ENCODE results near the gene ZFP36L2. TPM values are rescaled to one million over a fixed set of nuclear protein-coding genes. Genes with fewer than 3 reads are reported as not detected.
A peak's percentile ranks its signal among the peaks of the same experiment; 100 is the strongest.

Gene ZFP36L2
- total and polyA plus RNA-seq, 9 of the 15 experiments (the other 6 are each of a cell fraction or from before 2014, with no cell fraction given): 4.1 to 60.6 (median 20.3) TPM

GRCh38 chr2:43174368-43174916 is 52.0 kb downstream of the ZFP36L2 start (continued):
- no peak for TF ChIP-seq E2F6 (IDR thresholded peaks at IDR 0.05; ENCODE audit: borderline replicate concordance in 1 of 2, extremely low read depth in 1 of 2, insufficient read depth in 1 of 2, insufficient read length in 1 of 2, low read depth in 1 of 2, low read length in 1 of 2, poor library complexity in 1 of 2, severe bottlenecking in 1 of 2)
- no peak for TF ChIP-seq PCBP2 (IDR thresholded peaks at IDR 0.05; ENCODE audit: low read depth, low read length, poor library complexity, severe bottlenecking)
- TF ChIP-seq EWSR1 (IDR thresholded peaks at IDR 0.05; ENCODE audit: borderline replicate concordance, low read depth, partially characterized antibody): no peak
- TF ChIP-seq NFE2L1 (tag; IDR thresholded peaks at IDR 0.05; ENCODE audit: borderline replicate concordance, low read depth): no peak
- no peak for TF ChIP-seq CREB3L1 (IDR thresholded peaks at IDR 0.05; ENCODE audit: borderline replicate concordance, low read depth)
- no peak for TF ChIP-seq ATF4 (CRISPR knock-in tag; IDR thresholded peaks at IDR 0.05)
- TF ChIP-seq ZNF224 (CRISPR knock-in tag; IDR thresholded peaks at IDR 0.05): no peak
- 0 out of 2 replicates have a peak, but pooled peaks have one; percentile 21 for TF ChIP-seq SNIP1 (IDR thresholded peaks at IDR 0.05; ENCODE audit: low read depth)
- TF ChIP-seq POLR2AphosphoS2 (IDR thresholded peaks at IDR 0.05; ENCODE audit: low read length): no peak
- TF ChIP-seq U2AF1 (optimal IDR thresholded peaks at IDR 0.05; ENCODE audit: low read depth, low read length): no peak
- TF ChIP-seq LARP7 (IDR thresholded peaks at IDR 0.05): 0 out of 2 replicates have a peak, but pooled peaks have one; percentile 63
- peak in 1 of 2 experiments; percentile 69; a peak in 1 of 4 replicates for TF ChIP-seq MLLT1 (IDR thresholded peaks at IDR 0.05)
- peak in 1 of 2 experiments; percentile 36; a peak in 1 of 4 replicates for TF ChIP-seq KDM1A (IDR thresholded peaks at IDR 0.05)
- TF ChIP-seq SNRNP70 (optimal IDR thresholded peaks at IDR 0.05; ENCODE audit: low read depth, low read length): no peak
- TF ChIP-seq ZNF134 (CRISPR knock-in tag; conservative IDR thresholded peaks at IDR 0.05): no peak
- TF ChIP-seq ZBTB49 (CRISPR knock-in tag; IDR thresholded peaks at IDR 0.05; ENCODE audit: borderline replicate concordance): no peak
- no peak for TF ChIP-seq BRD4 (IDR thresholded peaks at IDR 0.05)
- no peak for TF ChIP-seq TEAD1 (CRISPR knock-in tag; IDR thresholded peaks at IDR 0.05)
- no peak for TF ChIP-seq IRF1 (CRISPR knock-in tag; IDR thresholded peaks at IDR 0.05; ENCODE audit: borderline replicate concordance)

Measured in K562 (cell line).